HG03135 (cell line): Measurements from ENCODE around the gene EXOC3L4.
"Not testable (repeated sequence)": the region's sequence is repeated elsewhere in the genome, so short reads cannot be mapped to it uniquely, and the experiment has no call there.

Experiments used
- ATAC-seq: cut with Tn5 transposase; IDR thresholded peaks from one replicate; pipeline ENCODE4 v1.9.1; 2021; ENCODE audit warnings: mild to moderate bottlenecking, moderate library complexity; ENCODE audit not compliant: unreplicated experiment

The EXOC3L4 gene

DNA sequence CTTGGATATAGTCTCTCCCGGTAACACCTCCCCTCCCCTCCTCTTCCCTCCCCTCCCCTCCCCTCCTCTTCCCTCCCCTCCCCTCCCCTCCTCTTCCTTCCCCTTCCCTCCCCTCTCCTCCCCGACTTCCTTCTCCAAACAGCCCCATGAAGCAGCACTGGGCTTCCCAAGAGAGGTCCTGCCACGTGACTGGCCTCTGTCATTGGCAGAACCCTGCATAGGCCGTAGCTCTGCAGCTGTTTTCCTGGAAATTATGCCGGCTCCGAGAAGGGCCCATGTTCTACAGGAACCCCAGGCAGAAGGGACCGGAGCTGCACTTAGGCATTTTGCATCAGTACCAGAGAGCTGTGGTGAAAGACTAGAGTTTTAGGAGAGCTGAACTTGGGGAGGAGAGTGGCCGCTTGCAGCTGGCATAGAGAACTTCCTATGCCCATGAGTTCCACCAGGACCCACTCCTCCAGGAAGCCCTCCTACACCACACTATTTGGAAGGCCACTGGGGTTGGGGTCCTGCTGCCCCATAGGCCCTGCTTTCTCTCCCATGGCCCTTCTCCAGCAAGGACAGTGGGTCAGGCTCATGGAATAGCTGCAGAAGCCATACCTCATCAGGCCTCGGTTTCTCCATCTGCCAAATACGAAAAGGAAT, 23.6 kb downstream of the EXOC3L4 start:
- ATAC-seq: no peak

DNA sequence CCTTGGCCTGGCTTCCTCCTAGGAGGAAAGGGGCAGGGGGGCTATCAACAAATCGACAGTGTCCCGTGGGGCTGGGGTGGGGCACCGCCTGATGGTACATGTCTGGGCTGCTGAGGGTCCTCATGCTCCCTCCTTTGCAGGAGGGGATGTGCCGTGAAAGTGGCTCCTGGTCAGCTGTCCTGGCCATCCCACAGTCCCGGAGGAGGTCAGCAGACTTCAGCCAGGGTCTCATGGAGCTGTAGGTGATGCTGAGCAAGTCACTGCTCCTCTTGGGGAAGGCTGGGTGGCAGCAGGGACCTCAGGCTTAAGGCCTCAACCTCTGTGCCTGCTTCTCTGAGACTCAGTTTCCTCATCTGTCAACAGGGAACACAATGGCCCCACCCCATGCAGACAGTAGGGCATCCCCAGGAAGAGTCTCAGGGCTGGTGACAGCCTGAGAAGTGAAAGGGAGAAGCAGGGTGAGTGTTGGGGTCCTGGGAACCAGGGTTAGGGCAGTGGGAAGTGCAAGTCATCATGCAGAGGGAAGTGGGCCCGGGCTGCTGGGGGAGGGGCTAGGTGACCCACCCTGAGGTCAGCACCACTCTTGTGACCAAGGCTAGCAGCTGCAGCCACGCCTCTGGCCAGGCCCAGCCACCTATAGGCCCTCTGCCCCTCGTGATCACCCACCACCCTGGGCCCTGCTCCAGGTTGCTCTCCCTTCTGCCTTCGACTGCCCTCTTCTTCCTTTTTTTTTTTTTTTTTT, 24.3 kb downstream of the EXOC3L4 start:
- no peak for ATAC-seq

DNA sequence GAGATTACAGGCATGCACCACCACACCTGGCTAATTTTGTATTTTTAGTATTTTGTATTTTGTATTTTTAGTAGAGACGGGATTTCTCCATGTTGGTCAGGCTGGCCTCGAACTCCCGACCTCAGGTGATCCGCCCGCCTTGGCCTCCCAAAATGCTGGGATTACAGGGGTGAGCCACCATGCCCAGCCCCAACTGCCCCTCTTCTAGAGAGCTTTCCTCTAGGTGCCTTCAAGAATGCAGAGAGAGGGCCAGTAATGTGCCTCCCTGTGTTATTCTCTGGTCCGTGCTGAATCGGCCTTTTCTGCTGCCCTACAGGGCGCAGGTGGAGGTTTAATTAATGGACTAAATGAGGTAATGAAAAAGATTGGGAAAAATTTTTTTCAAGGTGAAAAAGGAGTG, 25.0 kb downstream of the EXOC3L4 start:
- not testable (repeated sequence) for ATAC-seq

DNA sequence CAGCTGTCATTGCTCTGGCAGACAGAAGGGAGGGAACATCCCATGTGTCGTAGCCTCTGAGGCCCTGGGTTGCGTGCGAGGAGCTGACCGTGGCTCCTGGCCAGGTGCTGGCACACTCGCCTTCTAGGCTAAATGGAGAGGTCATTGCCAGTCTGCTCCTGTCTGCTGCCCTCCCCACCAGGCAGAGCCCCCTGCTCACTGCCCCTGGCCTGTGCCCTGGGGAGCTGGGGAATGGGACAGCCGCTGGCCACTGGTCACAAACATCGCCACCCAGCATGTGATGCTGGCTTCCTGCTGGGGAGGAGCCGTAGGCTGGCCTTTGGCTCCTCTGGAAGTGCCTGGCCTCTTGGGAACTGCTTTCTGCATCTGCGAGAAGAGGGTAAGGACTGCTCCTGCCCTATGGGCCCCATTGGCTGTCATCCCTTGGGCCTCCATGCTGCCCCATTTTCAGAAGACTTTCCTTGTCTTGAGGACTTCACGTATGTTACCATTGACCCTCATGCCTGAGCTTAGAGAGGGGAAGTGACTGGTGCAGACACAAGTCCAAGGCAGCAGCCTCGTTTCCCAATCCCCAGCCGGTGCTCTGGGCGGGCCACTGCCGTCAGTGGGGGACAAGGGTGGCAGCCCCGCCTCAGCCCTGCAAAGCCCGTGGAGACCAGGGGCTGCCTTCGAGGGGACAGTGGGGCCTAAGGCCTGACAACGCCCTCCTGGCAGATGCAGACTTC, 26.8 kb downstream of the EXOC3L4 start:
- ATAC-seq: no peak

DNA sequence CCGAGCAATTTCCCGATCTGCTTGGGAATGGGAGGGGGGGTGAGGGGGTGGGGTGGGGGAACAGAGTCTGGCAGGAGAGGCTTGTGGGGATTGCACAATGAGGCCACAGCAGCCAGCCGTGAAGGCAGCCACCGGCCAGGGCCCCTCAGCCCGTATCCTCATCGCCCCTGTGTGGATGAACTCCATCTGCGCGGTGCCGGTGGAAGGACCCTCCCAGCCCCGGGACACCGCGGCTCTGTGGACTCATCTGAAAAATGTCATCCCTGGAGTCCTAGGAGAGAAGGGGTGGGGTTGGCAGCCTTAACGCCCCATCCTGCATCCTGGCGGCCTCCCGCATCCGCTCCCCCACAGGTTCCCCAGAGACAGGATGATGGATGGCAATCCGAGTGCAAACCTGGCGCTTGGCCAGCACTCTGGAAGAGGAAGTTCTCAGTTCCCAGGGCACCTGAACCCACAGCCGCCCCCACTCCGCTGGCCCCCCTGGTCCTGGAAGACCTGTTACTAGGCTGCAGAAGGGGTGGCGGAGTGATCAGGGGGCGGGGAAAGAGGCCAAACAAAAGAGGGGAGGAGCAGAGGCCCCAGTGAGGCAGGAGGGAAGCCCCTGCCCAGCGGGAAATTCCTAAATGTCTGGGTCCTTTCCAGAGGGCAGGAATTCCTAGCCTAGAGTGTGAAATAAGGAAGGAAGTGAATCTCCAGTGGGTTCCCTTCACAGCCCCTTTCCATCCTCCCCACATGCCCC, 27.5 kb downstream of the EXOC3L4 start:
- ATAC-seq: no peak

DNA sequence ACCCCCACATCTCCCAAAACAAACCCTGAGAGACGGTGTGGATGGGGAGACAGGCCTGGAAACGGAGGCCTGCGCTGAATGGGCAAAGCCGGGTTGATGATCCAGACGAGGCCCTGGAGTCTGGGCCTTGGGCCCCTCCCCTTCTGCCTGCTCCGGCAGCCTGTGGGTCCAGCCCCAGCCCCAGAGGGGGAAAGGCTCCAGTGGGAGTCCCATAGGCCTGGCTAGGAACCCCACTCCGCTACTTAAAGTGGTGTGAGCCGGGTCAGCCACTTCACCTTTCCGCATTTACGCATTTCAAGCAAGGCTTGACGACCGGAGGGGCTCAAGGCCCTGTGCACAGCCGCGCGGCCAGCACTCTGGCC, 28.0 kb downstream of the EXOC3L4 start:
- no peak for ATAC-seq

DNA sequence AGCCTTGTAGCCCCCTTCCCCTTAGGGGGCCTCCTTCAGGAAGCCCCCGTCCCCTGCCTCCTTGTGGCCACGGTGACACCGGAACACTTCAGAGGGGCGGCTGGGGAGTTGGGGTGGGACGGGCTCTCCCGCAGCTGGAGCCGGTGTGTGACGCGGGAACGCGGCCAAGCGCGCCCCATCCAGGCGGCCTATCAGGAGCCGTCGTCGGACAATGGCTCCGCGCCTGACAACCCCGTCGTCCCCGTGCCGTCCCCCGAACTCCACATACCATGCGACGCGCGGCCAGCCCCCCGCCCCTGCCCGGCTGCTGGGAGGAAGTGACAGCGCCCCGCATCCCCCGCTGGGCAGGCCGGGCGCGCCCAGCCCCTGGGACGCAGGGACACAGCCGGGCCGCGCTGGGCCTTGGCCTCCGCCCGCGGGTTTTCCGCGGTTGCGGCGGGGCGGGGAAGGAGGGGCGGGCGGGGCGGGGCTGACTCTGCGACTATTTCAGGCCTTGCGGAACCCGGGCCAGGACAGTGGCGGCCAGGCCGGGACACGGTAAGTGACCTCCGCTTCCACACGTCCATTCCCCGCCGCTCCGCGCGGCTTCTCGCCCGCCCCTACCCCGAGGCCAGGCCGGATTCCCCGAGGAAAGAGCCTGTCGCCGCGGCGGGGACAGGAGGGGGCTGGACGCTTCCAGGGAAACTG, 28.6 kb downstream of the EXOC3L4 start, which contains the start of gene TNFAIP2:
Gene TNFAIP2 (plus strand): TSS at position 515 of the 687 bp plus-strand sequence. CDS start 2,997 bp downstream, outside the sequence.
- ATAC-seq: no peak

DNA sequence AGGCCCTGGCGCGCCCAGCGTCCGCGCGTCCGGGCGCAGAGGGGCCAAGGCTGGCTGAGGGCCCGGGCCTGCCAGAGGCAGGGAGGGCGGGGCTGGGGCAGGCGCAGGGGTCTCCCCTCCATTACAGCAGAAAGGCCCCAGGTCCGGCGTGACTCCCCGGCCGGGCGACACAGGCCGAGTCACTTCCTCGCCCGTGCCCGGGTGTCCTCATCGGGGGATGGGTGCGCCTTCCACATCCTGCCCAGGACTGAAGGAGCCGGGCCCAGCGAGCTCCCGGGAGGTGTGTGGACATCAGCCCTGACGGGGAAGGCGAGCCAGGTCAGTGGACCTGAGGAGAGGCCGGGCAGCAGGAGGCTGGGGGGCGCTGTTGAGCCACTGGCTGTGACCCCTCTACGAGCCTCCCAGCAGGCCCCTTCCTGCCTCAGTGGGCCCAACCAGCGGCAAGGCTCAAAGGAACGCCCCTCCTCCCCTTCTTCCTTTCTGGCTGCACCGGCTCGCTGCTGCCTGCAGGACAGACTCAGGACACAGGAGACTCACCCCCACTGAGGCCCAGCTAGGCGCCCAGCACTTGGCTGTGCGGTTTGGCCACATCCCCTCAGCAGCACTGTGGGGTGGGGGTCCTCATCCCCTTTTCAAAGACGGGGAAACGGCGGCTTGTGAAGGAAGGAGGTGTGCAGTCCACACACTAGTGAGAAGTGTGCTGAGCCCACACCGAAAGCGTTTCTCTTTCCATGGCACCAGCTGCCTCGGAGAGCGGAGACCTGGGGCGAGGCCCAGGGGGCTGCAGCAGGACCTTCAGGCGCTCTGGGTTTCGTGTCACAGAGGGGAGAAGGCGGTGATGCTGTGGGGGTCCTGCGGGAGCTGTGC, 29.3 kb downstream of the EXOC3L4 start:
- no peak for ATAC-seq

DNA sequence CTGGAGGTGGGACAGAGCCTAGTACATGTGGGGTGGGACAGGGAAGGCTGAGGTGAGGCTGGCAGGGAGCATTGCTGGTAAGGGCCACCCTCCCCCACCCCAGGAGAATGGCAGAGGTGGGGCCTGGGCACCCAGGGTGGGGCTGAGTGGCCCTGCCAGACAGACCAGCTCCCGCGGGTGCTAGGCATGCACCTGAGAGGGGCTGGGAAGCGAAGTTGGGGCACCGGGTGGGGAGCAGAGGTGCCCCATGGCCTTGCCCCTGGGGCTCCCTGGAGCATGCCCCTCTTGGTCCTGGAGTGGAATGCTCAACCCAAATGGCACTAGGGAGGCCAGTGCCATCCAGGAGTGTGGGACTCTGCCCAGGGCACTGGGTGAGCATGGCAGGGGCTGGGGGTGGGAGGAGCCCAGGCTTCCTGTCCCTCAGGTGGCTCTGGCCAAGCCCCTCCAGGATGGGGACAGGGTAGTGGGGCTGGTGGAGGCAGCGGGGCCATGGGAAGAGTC, 30.0 kb downstream of the EXOC3L4 start:
- no peak for ATAC-seq

DNA sequence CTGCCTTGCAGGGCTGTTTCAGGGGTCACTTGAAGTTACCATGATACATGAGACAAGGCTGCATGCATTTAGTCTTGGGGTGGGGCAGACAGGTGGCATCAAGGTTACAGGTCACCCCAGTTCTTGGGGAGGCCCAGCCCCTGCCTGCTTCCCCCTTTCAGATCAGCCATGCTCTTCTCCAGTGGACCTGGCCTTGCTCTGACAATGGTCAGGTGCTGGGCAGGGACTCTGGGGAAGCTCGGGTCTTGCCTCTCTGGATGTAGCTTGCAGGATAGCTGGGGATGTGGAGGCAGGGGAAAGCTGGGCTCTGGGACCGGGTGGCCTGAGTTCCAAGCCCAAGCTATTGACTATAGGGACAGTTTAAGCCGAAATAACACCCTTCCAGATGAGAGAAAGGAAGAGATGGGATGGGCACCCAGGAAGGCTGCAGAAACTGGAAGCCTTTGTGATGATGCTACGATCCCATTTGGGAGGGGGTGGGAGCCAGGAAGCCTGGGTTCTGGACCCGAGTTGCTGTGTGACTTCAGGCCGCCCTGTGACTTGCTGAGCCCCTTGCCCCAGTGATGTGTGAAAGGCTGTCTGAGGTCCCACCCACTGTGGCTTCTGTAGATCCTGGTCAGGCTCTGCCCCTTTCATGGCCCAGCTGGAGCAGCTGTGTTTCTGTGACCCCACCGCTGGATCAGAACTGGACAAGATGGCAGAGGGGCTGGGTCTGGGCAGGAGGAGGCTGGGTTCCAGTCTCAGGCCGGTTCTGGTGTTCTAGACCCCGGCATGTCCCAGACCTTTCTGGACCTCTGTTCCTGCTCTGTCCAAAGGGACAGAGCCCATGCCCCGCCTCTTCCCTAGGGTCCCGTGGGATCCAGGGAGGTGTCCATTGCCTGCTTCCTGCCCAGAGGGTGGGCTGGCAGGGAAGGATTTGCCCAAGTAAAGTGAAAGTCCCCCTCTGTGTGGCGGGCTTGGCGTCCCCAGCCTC, 30.9 kb downstream of the EXOC3L4 start:
- ATAC-seq: no peak

DNA sequence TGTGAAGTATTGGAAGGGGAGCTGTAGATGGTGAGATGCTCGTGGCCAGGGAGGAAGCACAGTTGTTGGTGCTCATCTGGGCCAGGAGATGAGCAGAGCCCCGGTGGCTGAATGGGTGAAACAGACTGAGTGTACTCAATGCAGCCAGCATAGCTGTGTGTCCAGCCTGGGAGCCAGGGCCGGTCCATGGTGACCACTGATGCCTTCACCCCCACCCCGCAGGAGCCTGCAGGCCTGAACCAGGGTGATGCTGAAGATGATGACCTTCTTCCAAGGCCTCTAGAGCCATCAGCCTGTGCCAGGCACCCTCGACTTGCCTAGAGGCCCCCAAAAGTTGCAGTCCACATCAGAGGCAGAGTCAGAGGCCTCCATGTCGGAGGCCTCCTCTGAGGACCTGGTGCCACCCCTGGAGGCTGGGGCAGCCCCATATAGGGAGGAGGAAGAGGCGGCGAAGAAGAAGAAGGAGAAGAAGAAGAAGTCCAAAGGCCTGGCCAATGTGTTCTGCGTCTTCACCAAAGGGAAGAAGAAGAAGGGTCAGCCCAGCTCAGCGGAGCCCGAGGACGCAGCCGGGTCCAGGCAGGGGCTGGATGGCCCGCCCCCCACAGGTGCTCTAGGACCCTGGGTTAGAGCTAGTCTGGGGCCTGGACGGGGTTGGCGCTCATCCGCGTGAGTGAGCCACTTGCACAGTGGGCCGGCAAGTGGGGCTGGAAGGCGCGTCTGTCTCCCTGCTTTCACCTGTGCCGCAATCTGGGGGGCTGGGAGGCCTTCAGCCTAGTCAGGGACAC, 31.8 kb downstream of the EXOC3L4 start:
- no peak for ATAC-seq

DNA sequence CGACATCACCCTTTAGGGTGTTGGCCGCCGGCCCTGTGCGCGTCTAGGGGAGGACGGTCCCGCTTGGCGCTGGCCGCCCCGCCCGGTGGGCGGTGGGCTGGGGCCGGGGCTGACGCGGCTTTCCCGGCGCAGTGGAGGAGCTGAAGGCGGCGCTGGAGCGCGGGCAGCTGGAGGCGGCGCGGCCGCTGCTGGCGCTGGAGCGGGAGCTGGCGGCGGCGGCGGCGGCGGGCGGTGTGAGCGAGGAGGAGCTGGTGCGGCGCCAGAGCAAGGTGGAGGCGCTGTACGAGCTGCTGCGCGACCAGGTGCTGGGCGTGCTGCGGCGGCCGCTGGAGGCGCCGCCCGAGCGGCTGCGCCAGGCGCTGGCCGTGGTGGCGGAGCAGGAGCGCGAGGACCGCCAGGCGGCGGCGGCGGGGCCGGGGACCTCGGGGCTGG, 32.4 kb downstream of the EXOC3L4 start:
- no peak for ATAC-seq

DNA sequence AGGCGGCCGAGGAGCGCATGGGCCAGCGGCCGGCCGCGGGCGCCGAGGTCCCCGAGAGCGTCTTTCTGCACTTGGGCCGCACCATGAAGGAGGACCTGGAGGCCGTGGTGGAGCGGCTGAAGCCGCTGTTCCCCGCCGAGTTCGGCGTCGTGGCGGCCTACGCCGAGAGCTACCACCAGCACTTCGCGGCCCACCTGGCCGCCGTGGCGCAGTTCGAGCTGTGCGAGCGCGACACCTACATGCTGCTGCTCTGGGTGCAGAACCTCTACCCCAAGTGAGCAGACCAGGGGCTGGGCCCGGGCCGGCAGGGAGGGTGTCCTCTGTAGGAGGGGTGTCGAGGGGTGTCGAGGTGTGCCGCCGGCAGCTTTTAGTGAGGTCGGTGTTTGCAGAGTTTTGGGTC, 32.8 kb downstream of the EXOC3L4 start:
- ATAC-seq: no peak

DNA sequence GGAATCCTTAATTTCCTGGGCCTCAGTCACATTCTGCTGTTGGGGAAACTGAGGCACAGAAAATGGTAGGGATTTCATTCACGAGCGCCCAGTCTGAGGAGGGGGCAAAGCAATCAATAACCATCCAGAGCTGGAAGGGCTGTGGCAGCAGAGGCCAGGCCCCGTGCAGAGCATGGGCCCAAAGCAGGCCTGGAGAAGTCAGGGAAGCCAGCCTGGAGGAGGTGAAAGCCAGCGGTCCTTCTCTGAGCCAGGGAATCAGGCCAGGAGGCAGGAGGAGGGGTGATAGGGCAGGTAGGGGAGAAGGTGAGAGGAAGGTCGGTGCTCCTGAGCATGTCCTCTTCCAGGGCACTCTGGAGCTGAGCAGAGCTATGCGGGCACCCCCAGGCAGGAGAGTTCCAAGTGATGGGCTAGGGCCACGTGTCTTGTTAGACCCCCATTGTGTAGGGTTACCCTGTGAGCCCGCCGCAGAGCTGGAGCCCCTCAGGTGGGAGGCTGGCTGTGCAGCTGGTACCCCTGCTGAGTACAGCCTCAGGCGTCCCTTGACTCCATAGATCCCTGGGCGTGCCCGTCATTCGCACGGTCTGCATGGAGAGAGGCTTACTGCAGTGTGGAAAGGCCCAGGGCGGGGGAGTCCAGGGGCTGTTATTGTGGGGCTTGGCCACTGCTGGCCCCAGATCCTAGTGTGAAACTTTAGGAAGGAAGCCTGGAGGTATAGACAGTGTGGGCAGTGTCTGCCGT, 33.5 kb downstream of the EXOC3L4 start:
- no peak for ATAC-seq

DNA sequence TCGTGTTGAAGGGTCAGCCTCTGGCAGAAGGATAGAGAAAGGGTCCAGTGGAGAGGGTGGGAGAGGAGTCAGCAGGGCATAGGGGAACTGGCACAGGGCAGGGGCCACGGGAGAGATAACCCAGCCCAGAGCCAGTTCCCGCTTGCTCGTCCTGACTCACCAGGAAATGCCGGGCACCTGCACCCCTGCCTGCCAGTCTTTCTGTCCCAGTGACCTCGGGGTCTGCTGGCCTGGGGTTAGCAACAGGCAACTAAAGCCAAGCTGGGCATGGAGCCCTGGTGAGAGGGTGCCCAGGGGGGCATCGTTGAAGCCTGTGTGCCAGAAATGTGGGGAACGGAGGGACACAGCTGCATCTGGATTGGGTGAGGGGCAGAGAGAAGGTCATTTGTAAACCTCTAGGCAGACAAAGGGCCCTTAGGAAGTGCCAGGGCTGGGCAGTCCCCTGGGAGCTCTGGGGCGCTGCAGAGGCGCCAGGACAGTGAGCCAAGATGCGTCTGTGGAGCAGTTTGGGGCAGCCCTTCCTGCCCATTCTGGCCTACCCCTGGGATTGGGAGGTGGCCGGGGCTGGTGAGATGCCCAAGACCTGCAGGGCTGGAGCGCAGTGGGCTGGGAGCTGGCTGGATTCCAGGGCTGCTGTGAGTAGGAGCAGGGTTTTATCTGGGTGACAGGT, 34.2 kb downstream of the EXOC3L4 start:
- no peak for ATAC-seq

DNA sequence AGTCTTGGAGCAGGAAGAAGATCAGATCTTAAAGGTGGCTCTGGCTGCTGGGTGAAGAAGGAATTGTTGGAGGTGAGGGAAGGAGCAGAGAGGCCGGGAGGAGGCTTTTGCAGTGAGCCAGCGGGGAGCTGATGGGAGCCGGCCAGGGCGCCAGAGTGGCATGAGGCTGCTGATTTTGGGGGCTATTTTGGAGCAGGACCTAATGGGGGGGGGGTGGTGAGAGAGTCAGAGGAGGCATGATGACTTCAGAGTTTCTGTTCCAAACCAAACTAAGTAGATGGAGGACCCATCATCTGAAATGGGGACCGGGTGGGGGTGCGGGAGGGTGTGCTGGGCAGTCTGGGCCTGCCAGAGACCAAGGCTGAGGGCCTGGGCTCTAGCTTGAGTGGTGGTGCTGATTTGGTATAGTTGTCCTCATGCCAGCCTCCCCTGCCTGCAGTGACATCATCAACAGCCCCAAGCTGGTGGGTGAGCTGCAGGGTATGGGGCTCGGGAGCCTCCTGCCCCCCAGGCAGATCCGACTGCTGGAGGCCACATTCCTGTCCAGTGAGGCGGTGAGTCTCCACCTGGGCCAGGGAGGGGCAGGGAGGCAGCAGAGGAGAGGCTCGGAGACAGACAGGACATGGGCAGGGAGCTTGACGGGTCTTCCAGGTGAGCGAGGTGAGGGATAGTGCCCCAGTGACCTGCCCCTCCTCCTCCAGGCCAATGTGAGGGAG, 34.9 kb downstream of the EXOC3L4 start:
- ATAC-seq: no peak
